GM19238 (cell line): ENCODE results near the gene USP31.
"Not testable (repeated sequence)": the region's sequence is repeated elsewhere in the genome, so short reads cannot be mapped to it uniquely, and the experiment has no call there.

Experiments used
- DNase-seq: peaks from one replicate; pipeline ENCODE4 v3.0.0; 2011; ENCODE audit warnings: low spot score; ENCODE audit not compliant: insufficient read length

Gene USP31

GRCh38 chr16:23160082-23160481 lies 10.8 kb upstream of the USP31 start:
- DNase-seq: no peak

- DNase-seq: no peak
These were observed 8.9 kb upstream of the USP31 start for GRCh38 chr16:23158114-23158513.

GRCh38 chr16:23156946-23157460 lies 7.8 kb upstream of the USP31 start:
- DNase-seq: no peak

- DNase-seq: no peak
These were observed 6.9 kb upstream of the USP31 start for GRCh38 chr16:23156110-23156509.

- DNase-seq: no peak
These were observed 6.3 kb upstream of the USP31 start for GRCh38 chr16:23155445-23156049.

- no peak for DNase-seq
These were observed 3.3 kb upstream of the USP31 start for GRCh38 chr16:23152386-23153178.

DNA sequence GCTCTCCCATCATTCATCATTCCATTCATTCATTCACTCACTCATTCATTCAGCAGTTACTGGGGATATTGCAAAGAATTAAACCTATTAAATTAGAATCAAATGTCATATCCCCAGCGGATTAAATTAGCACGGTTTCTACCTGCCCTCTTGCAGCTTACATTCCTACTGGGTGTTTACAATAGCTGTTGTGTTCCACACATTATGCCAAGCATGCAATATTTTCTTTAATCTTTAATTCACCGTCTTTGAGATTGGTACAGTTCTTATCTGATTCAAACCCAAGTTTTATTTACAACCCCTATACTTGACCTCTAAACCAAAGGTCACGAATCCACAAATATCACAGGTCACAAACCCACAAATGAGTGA lies 727 bp upstream of the USP31 start:
- no peak for DNase-seq

DNA sequence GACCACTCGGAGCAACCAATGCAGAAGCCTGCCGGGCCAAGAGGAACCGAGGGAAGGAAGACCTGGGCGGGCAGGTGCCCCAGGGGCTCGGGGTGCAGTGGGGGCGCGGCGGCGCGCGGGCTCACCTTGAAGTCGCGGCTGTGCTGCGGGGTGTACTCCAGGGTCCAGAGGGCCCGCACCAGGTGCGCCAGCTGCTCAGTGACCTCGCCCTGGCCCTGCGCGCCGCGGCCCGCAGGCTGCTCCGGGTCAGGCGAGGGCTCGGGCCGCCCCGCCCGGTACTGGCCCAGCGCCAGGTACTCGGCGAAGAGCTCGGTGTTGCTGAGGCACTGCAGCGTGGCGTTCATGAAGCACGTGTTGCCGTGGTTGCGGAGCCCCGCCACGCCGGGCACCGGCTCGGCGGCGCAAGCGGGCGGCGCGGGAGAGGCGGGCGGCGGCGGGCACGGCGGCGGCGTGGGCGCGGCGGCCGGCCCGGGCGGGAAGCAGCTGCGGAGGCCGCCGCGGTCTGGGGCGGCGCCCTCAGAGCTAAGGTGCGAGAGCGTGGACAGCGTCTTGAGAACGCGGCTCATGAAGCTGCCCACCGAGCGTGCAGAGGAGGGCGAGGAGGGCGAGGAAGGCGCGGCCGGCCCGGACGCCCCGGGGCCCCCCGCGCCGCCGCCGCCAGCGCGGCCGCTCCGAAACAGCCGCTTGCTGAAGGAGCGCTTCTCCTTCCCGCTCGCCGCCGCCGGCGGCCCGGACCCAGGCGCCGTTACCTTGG lies 562 bp downstream of the USP31 start:
- peak; percentile 46 for DNase-seq

DNA sequence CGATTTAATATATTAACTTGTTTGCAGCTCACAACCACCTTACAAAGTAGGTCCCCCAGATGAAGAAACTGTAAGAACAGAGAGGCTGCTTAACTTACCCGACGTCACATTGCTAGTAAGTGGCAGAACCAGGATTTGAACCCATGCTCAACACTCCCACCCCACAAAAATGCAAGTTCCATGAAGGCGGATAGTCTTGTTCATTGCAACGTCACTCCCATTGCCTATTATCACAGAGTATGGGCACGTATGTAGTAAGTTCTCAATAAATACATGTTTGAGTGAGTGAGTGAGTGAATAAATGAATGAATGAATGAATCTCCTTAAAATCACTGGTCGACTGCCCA lies 1.1 kb downstream of the USP31 start:
- DNase-seq: no peak

DNA sequence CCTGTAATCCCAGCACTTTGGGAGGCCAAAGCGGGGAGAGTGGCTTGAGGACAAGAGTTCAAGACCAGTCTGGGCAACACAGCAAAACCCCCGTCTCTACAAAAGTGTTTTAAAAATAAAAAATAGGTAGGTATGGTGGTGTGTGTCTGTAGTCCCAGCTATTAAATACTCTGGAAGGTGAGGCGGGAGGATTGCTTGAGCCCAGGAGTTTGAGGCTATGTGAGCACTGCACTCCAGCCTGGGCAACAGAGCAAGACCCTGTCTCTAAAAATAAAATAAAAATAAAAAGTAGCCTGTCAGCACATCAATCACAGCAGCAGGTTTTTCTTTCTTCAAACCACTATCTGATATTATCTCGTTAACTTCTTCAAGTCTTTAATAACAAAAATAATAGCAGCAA lies 1.6 kb downstream of the USP31 start:
- DNase-seq: no peak

DNA sequence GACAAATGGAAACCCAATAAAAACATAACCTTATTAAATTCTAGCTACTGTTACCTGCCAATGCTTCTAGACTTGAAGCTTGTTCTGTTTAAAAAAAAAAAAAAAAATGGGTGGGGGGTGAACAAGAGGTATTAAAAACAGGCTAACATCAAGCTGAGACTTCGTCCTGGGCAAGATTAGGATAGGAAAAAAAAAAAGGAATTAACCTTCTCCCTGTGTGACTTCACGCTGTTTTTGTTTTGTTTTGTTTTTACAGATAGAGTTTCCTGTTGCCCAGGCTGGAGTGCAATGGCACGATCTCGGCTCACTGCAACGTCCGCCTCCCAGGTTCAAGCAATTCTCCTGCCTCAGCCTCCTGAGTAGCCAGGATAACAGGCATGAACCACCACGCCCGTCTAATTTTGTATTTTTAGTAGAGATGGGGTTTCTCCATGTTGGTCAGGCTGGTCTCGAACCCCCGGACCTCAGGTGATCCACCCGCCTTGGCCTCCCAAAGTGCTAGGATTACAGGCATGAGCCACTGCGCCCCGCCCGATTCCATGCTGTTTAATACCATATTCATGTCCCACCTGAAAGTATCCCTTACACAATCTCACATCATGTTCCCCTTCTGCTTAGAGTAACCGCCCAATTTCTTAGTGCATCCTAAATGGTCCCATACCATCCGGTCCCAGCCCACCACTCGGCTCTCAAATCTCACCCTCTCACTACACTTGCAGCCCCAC lies 2.2 kb downstream of the USP31 start:
- DNase-seq: no peak

DNA sequence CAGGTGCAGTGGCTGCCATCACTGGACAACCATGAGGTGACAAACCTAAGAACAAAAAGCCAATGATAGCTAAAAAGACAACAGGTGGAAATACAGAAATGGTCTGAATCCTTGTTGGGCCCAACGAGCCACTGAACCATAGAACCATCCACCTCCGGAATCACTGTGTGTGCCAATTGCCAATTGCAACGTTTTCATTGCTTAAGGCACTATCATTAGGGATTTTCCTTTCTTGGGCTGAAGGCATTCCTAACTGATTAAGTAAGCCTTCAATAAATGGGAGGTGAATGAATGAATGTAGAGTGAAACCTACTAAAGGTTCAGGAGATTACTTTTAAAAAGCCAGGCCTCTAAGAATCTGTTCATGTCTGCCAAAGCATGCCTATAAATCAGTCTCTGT lies 3.6 kb downstream of the USP31 start:
- no peak for DNase-seq

- DNase-seq: no peak
These were observed 4.1 kb downstream of the USP31 start for GRCh38 chr16:23145186-23145585.

DNA sequence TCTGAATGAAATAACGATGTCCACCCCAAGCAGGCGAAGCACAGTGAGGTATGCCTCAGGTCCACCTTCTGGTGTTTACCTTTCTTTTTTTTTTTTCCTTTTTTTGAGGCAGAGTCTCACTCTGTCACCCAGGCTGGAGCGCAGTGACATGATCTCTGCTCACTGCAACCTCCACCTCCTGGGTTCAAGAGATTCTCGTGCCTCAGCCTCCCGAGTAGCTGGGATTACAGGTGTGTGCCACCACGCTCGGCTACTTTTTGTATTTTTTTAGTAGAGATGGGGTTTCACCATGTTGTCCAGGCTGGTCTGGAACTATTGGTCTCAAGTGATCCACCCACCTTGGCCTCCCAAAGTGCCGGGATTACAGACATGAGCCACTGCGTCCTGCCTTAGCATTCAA lies 4.9 kb downstream of the USP31 start:
- DNase-seq: not testable (repeated sequence)

DNA sequence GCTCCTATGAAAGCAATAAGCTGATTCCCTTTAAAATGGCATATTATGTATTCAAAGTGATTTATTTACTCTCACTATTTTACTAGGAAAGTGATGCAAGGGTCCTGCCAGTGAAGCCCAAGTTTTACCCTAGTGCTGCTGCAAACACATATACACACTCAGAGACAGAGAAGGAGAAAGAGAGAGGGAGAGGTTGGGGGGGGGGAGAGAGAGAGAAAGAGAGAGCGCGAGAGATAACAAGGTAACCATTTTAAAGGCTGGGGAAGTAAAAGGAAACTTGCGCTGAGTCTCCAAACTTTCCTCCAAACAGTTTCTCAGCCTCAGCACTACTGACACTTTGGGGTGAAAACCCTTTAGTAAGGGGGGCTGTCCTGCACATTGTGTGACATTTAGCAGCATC lies 5.9 kb downstream of the USP31 start:
- no peak for DNase-seq

- no peak for DNase-seq
These were observed 7.1 kb downstream of the USP31 start for GRCh38 chr16:23141959-23142740.

DNA sequence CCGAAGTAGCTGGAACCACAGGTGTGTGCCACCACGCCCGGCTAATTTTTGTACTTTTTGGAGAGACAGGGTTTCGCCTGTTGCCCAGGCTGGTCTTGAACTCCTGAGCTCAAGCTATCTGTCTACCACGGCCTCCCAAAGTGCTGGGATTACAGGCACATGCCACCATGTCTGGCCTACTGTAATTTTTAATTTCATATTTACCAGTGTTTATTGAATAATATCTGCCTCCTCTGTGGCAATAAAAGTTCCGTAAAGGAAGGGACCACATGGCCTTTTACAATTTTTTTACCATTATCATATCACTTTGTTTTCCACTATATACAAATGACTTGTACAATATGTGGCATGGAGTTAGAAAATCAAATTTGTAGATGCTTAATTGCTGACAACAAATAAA lies 7.8 kb downstream of the USP31 start:
- no peak for DNase-seq

DNA sequence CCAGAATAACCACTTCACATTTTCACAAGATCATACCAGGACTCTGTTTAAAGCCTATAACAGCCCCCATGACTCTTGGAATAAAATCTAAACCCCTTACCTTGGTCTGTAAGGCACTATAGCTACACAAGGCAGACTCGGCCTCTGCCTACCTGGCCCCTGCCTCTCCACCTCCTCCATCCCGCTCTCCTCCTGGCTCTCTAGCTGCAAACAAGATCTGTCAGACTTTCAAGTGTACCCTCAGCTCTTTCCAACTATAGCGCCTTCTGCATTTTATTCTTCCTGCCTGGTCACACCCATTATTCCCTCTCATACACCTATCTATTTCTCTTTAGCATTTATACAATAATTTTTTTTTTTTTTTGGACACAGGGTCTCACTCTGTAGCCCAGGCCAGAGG lies 8.2 kb downstream of the USP31 start:
- no peak for DNase-seq

DNA sequence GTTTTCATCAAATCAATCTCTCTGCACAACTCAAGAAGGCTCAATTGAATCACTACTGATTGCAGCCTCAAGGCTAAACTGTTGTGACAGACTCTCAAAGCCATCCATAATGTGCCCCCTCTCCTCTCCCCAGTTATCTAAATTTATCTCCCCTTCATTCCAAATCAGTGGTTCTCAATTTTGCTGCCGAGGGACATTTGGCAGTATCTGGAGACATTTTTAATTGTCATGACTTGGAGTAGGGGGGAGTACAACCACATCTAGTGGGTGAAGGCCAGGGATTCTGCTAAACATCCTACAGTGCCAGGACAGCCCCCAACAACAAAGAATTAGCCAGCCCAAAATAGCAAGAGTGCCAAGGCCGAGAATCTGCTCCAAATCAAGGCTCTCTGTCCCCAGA lies 9.1 kb downstream of the USP31 start:
- no peak for DNase-seq

DNA sequence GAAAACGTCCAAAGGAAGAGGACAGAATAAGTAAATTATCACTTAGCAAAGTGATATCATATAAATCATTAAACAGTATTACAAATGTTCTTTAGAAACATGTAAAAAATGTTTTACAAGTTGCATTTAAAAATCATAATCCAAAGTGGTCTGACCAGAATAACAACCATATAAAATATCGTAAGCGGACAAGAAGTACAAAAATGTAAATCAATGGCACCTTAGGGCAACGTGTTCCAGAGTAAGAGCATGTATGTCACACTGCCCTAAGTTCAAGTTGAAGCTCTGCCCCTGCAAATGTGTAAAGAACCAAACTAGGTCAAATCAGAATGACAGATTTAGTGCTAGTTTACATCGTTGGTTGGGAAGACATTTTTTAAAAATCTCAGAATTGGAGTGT lies 11.4 kb downstream of the USP31 start:
- DNase-seq: no peak

DNA sequence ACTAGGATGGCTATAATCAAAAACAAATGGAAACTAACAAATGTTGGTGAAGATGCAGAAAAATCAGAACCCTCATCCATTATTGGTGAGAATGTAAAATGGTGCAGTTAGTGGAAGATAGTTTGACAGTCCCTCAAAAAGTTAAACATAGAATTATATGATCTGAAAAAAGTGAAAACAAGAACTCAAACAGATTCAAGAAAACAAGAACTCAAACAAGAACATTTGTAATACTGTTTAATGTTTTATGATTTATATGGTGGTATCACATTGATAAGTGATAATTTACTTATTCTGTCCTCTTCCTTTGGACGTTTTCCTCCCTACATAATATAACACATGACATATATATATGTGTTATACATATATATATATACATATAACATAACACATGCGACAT lies 12.0 kb downstream of the USP31 start:
- DNase-seq: no peak
